Pericardium fibroblast (primary cell): ENCODE results near the gene SPEF1. TPM values are rescaled to one million over a fixed set of nuclear protein-coding genes. Genes with fewer than 3 reads are reported as not detected.

Source experiments
- total RNA-seq: library from RNA; depleted of rRNA; stranded (reverse); fragments of >200 nt; gene quantifications from 2 replicates; pipeline ENCODE4 v1.2.3, GENCODE V29; 2015

SPEF1 gene, protein sequence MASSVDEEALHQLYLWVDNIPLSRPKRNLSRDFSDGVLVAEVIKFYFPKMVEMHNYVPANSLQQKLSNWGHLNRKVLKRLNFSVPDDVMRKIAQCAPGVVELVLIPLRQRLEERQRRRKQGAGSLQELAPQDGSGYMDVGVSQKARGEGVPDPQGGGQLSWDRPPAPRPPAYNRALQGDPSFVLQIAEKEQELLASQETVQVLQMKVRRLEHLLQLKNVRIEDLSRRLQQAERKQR
- total RNA-seq: 0.23 TPM in 1 of 2 replicates, not detected in the other

DNA sequence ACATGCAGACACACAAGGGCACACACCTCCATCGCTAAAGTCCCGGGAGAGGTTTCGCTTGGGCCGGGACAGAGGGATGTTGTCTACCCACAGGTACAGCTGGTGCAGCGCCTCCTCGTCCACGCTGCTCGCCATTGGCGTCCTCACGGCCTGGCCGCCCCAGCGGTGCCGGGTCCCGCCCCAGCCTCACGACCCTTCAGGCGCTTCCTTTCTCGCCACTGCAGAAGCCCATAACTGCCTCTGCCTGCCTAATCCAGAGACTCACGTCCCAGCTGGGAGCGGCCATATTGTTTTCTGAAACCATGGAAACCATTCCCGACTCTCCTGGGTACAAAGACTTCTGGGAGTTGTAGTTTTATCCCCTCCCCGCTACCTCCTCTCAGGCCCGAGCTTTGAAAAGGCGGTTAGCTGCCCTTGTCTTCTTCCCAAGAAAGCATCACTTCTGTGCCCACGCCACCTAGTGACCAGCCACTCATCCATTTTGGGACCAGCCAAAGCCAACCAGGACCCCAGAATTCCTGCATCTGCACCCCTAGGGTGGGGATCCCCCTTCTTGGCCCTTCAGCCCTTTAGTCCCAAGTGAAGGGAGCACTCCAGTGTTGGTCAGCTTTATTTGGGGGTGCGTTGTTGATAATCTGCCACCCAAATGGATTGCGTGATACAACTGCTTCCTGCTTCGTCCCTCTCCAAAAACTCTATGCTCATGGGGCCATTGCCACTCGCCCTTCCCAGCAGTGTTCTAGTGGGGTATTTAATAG, at the start of gene SPEF1:
Gene SPEF1 (minus strand): TSS at position 296 of the 758 bp plus-strand sequence. CDS start 161 bp downstream, at position 135.

DNA sequence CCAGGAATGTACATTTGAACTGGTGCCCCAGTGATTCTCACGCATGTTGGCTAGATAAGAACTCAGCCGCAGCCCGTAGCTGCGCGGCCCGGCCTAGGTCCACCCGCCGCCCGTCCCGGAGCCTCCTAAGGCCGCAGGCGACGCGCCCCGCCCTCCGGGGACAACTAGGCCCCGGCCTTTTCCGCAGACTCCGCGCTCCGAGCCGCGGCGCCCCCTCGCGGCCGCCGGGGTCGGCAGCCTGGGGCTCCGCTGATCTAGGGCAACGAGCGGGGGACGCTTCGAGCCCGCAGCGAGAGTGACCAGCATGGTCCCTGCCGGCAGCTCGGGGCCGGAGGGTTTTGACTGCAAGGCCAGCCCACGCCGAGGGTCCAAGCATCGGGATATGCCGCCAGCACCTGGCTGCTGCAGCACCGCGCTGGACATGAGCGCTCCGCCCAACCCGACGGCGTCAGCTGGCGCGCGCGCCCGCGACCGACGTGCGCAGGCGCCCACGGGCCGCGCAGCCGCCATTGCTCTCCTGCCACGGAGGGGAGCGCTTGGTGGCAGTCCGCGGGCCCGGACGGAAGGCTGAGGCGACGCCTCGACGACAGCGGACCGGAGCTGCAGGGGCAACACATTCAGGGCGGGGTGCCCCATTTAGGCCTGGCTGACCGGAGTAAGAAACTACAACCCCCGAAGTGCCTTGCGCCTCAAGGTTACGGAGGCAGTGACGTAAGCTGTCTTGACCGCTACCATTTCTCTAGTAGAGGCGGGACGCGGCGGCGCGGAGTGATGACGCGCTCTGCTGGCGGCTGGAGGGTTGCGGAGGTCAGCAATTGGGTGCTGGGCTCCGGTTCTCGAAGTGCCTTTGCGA, 39.0 kb upstream of the SPEF1 start, which contains the start of gene AP5S1:
Gene AP5S1 (plus strand): TSS at position 500 of the 853 bp plus-strand sequence. CDS start 1,571 bp downstream, outside the sequence.

DNA sequence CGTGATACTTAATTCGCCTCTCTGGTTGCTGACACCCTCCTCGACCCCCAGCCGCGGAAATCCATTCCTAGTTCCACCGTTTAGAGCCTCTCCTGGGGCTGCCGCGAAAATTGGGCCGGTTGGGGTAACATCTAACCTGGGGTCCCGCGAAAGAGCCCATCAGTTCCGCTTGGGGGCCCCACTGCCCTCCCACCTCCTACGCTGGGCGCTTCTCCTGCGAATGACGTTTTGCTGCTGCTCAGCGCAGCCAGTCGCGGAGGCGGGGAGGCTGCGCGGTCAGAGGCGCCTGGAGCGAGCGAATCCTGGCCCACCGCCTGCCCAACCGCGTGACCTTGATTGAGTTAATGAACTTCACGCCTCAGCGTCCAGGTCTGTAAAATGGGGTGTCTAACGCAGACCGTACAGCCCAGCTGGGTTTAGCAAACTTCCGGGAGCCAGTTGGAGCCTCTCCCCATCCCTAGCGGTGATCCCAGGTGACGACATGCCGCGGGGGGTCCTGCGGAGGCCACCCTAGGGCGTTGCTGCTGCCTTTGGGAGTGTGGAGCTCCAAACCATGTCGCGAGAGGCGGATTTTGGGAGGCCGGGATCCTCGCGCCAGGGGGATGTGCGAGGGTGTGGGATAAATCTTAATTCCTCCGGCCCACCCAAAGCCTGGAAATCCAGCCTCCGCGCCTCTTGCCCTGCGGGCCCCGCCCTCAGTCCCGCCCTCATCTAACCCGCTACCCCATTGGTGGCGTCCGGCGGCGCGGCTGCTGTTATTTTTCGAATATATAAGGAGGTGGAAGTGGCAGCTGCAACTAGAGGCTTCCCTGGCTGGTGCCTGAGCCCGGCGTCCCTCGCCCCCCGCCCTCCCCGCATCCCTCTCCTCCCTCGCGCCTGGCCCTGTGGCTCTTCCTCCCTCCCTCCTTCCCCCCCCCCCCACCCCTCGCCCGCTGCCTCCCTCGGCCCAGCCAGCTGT, 14.5 kb upstream of the SPEF1 start, which contains the start of gene CDC25B:
Gene CDC25B (plus strand): TSS at position 800 of the 958 bp plus-strand sequence. CDS start 222 bp downstream, outside the sequence.

DNA sequence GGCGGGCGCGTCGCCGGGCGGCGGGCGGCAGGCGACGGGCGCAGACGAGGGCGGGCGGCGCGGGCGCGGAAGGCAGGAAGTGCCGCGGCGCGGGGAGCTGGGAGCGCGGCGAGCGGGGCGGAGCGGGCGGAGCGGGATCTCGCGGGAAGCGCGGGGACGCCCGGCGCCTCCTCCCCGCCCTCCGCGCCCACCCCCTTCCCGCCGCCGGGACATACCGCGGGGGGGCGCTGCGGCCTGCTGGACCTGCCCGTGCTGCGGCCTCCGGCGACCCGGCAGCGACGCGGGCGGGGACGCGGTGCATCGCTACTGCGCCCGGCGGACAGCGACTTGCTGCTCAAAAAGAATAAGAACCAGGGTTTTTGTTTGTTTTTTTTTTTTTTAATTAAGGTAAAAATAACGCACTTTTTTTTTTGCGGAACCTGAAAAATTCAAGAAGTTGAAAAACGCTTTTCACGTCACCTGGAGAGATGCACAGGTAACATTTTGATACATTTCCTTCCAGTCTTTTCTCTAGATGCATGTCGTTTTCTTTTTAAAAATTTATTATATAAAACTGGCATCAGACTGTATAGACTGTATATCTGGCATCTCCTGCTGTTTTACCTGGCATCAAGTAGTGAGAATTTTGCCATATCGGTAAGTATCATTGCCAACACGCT, 5.5 kb upstream of the SPEF1 start, which contains the start of gene CENPB:
Gene CENPB (minus strand): TSS at position 76 of the 659 bp plus-strand sequence. CDS start 257 bp downstream, outside the sequence.

DNA sequence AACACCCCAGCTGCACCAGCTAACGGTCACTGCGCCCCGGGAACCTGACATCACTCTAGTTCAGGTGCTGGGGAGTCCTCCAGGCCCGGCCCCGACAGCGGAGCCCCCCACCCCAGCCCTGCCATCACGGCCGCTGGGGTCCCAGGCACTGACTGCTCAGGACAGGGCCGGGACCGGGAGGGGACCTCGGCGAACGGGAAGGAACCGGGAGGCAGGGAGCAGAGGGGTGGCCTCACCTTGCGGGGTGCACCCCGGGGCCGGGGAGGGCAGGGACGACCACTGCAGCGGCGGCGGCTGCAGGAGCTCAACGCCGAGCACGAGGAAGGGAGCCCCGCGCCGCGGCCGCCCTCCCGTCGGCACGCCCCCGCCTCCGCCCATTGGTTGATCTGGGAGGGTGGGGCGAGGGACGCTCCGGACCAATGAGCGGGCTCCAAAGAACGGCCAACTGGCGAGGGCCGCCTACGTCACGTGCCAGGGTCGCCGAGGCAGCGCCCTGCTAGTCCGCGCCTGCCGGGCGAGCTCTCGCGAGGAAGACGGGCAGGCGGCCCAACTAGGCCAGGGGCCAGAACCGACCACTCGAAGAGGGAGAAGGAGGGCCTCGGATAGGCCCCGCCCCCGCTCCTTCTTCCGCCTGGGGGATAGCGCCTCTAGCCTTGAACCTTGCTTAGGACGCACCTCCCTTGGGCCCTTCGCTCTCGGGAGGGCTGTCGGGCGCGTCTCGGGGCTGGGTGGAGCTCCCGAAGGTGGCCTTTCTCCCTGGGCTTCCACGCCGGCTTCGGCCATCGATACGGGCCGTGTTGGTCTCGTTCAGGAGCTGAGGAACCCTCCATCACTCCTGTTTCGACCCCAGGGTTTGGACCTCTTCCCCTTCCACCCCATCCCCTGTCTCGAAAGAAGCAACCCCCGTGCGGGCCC, 13.6 kb downstream of the SPEF1 start, which contains the start of gene ADISSP:
Gene ADISSP (minus strand): TSS at position 327 of the 915 bp plus-strand sequence. CDS start 7,653 bp downstream, outside the sequence.

DNA sequence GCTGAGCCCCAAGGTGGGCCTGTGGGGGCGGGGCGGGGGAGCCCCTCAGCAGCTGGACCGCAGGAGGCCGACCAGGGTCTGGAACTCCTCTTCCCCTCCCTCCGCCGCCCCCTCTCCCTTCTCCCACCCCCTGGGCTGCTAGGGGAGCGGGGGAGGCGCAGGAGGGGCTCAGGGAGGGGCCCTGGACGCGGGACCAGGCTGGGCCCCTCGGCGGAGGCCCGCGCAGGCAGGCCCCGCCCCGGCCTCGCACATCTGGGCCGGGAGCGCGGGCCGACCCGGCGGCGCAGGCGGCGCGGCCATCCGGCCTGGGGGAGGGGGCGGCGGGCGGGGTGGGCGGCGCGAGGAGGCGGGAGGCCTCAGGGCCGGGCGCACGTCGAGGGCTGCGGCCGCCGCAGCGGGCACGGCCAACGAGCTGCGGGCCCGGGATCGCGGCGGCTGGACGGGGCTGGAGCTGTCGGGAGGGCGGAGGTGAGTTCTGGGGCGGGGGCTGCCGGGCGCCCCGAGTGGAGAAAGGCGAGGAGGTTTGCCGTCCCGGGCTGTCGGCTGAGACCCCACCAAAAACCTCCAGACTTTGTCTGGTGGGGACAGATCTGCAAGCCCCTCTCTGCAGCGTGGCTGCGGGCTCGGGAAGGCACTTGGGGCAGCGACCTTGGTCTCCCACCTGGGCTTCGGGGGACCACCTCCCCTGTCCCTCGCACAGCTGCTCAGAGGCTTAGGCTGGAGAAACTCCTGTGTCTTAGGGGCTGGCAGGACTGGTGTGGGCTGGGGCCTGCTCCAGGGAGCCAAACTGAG, 48.7 kb downstream of the SPEF1 start, which contains the start of gene HSPA12B:
Gene HSPA12B (plus strand): TSS at position 359 of the 792 bp plus-strand sequence. CDS start 5,990 bp downstream, outside the sequence.

Other genes with a start within 250 kb of the SPEF1 start
- not detected in 2 replicates for gene GFRA4, start 118.0 kb downstream of the SPEF1 start, total RNA-seq
- gene ADAM33, start 99.4 kb downstream of the SPEF1 start, total RNA-seq: 89.4 and 111 TPM in 2 replicates
- not detected in 2 replicates for gene SIGLEC1, start 68.8 kb downstream of the SPEF1 start, total RNA-seq
- 3.2 and 5.0 TPM in 2 replicates for gene HSPA12B, start 48.8 kb downstream of the SPEF1 start, total RNA-seq
- gene ADISSP, start 13.7 kb downstream of the SPEF1 start, total RNA-seq: 34.8 and 39.9 TPM in 2 replicates
- 78.3 and 85.1 TPM in 2 replicates for gene CENPB, start 5.3 kb upstream of the SPEF1 start, total RNA-seq
- 72.4 and 73.8 TPM in 2 replicates for gene CDC25B, start 14.9 kb upstream of the SPEF1 start, total RNA-seq
- gene AP5S1, start 39.1 kb upstream of the SPEF1 start, total RNA-seq: 12.1 and 22.5 TPM in 2 replicates
- 24.2 and 25.7 TPM in 2 replicates for gene MAVS, start 65.4 kb upstream of the SPEF1 start, total RNA-seq
- gene PANK2, start 107.9 kb upstream of the SPEF1 start, total RNA-seq: 33.3 and 44.7 TPM in 2 replicates
- 16.2 and 26.8 TPM in 2 replicates for gene RNF24, start 234.1 kb upstream of the SPEF1 start, total RNA-seq